ENCODE results near the gene MAGEB6.

MAGEB6 gene

GRCh38 chrX:26192204-26192603, at the start of gene MAGEB6:
MAGEB6 (plus strand) TSS chrX:26192440; CDS start chrX:26193847, 1,407 bp downstream.
- no peak for DNase-seq

GRCh38 chrX:26146024-26146423, 46.2 kb upstream of the MAGEB6 start:
- no peak for DNase-seq

GRCh38 chrX:26160301-26160700, 31.9 kb upstream of the MAGEB6 start, which contains the start of gene MAGEB6B:
MAGEB6B (plus strand) TSS chrX:26160601; CDS start chrX:26160601, 0 bp downstream.
- no peak for DNase-seq

GRCh38 chrX:26203561-26203960, 11.3 kb downstream of the MAGEB6 start:
- no peak for DNase-seq

GRCh38 chrX:26204717-26205116, 12.5 kb downstream of the MAGEB6 start:
- DNase-seq, result peak; percentile 62

- no peak for DNase-seq
Measured at GRCh38 chrX:26208012-26208411, 15.8 kb downstream of the MAGEB6 start.

GRCh38 chrX:26215869-26216268, 23.6 kb downstream of the MAGEB6 start, which contains the start of gene MAGEB5:
MAGEB5 (plus strand) TSS chrX:26216169; CDS start chrX:26217302, 1,133 bp downstream.
- DNase-seq, result peak; percentile 24

GRCh38 chrX:26219351-26219750, 27.1 kb downstream of the MAGEB6 start:
- no peak for DNase-seq

- DNase-seq, result no peak
Measured at GRCh38 chrX:26234177-26234576, 41.9 kb downstream of the MAGEB6 start.
